ENCODE data around the gene CYP27B1.
"Not testable (repeated sequence)": the region's sequence is repeated elsewhere in the genome, so short reads cannot be mapped to it uniquely, and the experiment has no call there.

The CYP27B1 gene

GRCh38 chr12:57777367-57777766 lies 10.5 kb upstream of the CYP27B1 start:
- Histone ChIP-seq H3K27ac (ENCODE audit: poor library complexity, severe bottlenecking) (no peak overlapping the region), H3K4me3 (ENCODE audit: severe bottlenecking) (no peak overlapping the region), H3K36me3 (ENCODE audit: low read depth) (peaks cover 16% of the 10 kb centered on the region; the same call in 1 of the 2 replicates), H3K27me3 (ENCODE audit: insufficient read depth, poor library complexity, severe bottlenecking) (no peaks in the 10 kb centered on the region), H3K9me3 (ENCODE audit: severe bottlenecking) (no peaks in the 10 kb centered on the region), H3K4me1 (ENCODE audit: insufficient read depth, poor library complexity, severe bottlenecking) (no peaks in the 10 kb centered on the region)
- TF ChIP-seq, protein P1, sequence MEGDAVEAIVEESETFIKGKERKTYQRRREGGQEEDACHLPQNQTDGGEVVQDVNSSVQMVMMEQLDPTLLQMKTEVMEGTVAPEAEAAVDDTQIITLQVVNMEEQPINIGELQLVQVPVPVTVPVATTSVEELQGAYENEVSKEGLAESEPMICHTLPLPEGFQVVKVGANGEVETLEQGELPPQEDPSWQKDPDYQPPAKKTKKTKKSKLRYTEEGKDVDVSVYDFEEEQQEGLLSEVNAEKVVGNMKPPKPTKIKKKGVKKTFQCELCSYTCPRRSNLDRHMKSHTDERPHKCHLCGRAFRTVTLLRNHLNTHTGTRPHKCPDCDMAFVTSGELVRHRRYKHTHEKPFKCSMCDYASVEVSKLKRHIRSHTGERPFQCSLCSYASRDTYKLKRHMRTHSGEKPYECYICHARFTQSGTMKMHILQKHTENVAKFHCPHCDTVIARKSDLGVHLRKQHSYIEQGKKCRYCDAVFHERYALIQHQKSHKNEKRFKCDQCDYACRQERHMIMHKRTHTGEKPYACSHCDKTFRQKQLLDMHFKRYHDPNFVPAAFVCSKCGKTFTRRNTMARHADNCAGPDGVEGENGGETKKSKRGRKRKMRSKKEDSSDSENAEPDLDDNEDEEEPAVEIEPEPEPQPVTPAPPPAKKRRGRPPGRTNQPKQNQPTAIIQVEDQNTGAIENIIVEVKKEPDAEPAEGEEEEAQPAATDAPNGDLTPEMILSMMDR (IDR thresholded peaks at IDR 0.05; ENCODE audit: poor library complexity, severe bottlenecking): no peak
- no peak for DNase-seq (ENCODE audit: low spot score)
- ATAC-seq (ENCODE audit: low read depth): no peak

- H3K36me3 ChIP-seq (ENCODE audit: low read depth): peaks cover 16% of the 10 kb centered on the region; the same call in 1 of the 2 replicates
- no peaks in the 10 kb centered on the region for H3K9me3 ChIP-seq (ENCODE audit: severe bottlenecking)
- no peak overlapping the region for H3K4me3 ChIP-seq (ENCODE audit: severe bottlenecking)
- no peak for ATAC-seq (ENCODE audit: low read depth)
- TF ChIP-seq, protein P1 (IDR thresholded peaks at IDR 0.05; ENCODE audit: poor library complexity, severe bottlenecking): no peak
- H3K4me1 ChIP-seq (ENCODE audit: insufficient read depth, poor library complexity, severe bottlenecking): no peaks in the 10 kb centered on the region
- no peak overlapping the region for H3K27ac ChIP-seq (ENCODE audit: poor library complexity, severe bottlenecking)
- DNase-seq (ENCODE audit: low spot score): no peak
- no peaks in the 10 kb centered on the region for H3K27me3 ChIP-seq (ENCODE audit: insufficient read depth, poor library complexity, severe bottlenecking)
Observed at GRCh38 chr12:57776247-57776587, 9.3 kb upstream of the CYP27B1 start.

DNA sequence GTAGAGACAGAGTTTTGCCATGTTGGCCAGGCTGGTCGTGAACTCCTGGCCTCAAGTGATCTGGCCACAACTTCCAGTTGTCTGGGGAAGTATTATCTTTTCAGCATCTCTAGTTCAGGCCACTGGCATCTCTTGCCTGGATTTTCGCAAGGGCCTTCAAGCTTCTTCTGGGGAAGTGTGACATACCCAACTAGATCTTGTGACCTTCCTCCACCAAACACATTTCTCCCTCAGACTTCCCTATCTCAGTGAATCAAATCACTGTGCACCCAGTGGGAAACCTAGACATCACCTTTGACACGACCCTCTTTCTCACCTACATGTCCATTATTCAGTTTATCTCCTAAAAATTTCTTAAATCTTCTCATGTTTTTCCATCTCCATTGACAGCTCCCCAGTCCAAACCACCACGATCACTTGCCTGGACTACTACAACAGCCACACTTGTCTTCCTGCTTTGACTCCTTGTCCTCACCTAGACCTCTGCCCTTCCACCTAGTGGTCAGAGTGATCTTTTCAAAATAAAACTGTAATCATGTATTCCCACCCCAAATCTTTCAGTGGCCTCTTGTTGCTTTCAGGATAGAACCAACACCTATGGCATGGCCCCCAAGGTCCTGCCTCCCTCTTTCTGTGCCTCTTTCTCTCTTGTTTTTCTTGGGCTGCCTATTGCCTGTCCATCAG lies 8.8 kb upstream of the CYP27B1 start:
- DNase-seq (ENCODE audit: low spot score): no peak
- H3K4me1 ChIP-seq (ENCODE audit: insufficient read depth, poor library complexity, severe bottlenecking): no peaks in the 10 kb centered on the region
- no peak overlapping the region for H3K27ac ChIP-seq (ENCODE audit: poor library complexity, severe bottlenecking)
- TF ChIP-seq, protein P1 (IDR thresholded peaks at IDR 0.05; ENCODE audit: poor library complexity, severe bottlenecking): no peak
- ATAC-seq (ENCODE audit: low read depth): no peak
- H3K9me3 ChIP-seq (ENCODE audit: severe bottlenecking): no peaks in the 10 kb centered on the region
- H3K27me3 ChIP-seq (ENCODE audit: insufficient read depth, poor library complexity, severe bottlenecking): no peaks in the 10 kb centered on the region
- peaks cover 19% of the 10 kb centered on the region for H3K36me3 ChIP-seq (ENCODE audit: low read depth)
- H3K4me3 ChIP-seq (ENCODE audit: severe bottlenecking): no peak overlapping the region

- no peaks in the 10 kb centered on the region for H3K27me3 ChIP-seq (ENCODE audit: insufficient read depth, poor library complexity, severe bottlenecking)
- DNase-seq (ENCODE audit: low spot score) (no peak), ATAC-seq (ENCODE audit: low read depth) (no peak)
- TF ChIP-seq, protein P1 (IDR thresholded peaks at IDR 0.05; ENCODE audit: poor library complexity, severe bottlenecking): no peak
- no peak overlapping the region for H3K4me3 ChIP-seq (ENCODE audit: severe bottlenecking)
- no peak overlapping the region for H3K27ac ChIP-seq (ENCODE audit: poor library complexity, severe bottlenecking)
- no peaks in the 10 kb centered on the region for H3K9me3 ChIP-seq (ENCODE audit: severe bottlenecking)
- no peaks in the 10 kb centered on the region for H3K4me1 ChIP-seq (ENCODE audit: insufficient read depth, poor library complexity, severe bottlenecking)
- peaks cover 26% of the 10 kb centered on the region for H3K36me3 ChIP-seq (ENCODE audit: low read depth)
Observed at GRCh38 chr12:57775044-57775443, 8.2 kb upstream of the CYP27B1 start.

GRCh38 chr12:57774634-57775033 lies 7.8 kb upstream of the CYP27B1 start:
- H3K9me3 ChIP-seq (ENCODE audit: severe bottlenecking); DNase-seq (ENCODE audit: low spot score); H3K4me1 ChIP-seq (ENCODE audit: insufficient read depth, poor library complexity, severe bottlenecking); ATAC-seq (ENCODE audit: low read depth); H3K27ac ChIP-seq (ENCODE audit: poor library complexity, severe bottlenecking); H3K4me3 ChIP-seq (ENCODE audit: severe bottlenecking); H3K27me3 ChIP-seq (ENCODE audit: insufficient read depth, poor library complexity, severe bottlenecking): not testable (repeated sequence)
- H3K36me3 ChIP-seq (ENCODE audit: low read depth): peaks cover 26% of the 10 kb centered on the region

Measured in RWPE2 (cell line).